ENCODE measurements around the gene OR56A1.

DNA sequence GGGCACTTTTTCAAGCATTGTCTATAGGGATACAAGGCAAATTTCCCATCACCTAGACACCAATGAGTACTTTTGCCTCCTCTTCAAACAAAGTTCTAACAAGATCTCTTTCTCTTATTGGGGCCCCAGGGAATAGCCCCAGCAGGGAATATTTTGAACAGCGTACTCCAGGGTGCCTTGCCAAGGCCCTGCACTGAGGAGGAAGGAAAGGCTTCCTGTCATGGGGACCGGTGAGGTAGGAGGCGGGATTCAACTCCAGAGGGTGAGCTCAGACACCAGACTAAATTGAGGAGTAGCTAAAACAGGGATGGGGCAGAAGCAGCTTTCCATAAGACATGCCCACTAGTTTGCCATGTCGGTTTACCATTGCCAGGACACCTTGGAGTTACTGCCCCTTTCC is 48.9 kb upstream of the OR56A1 start:
- no peak for TF ChIP-seq CTCF (IDR thresholded peaks at IDR 0.05)
- TF ChIP-seq POLR2AphosphoS5 (IDR thresholded peaks at IDR 0.05; ENCODE audit: low read depth, low read length), result no peak
- TF ChIP-seq SIN3A (IDR thresholded peaks at IDR 0.05; ENCODE audit: borderline replicate concordance, insufficient read depth, low read depth, low read length), result no peak
